IMR-90 (cell line): ENCODE results near the gene PAX5. TPM values are rescaled to one million over a fixed set of nuclear protein-coding genes. Genes with fewer than 3 reads are reported as not detected.

Source experiments
- ATAC-seq: fragments of 200-7000 bp; cut with Tn5 transposase; 2 replicates; pipeline ENCODE4 v1.9.1; 2020; ENCODE audit warnings: low read depth, mild to moderate bottlenecking, moderate library complexity
- BruUV-seq: library from RNA; stranded (reverse); fragments of 400-500 nt; replicated peaks from 2 replicates; lab custom pipeline; 2021; lab: Mats Ljungman, UMichigan
- CTCF ChIA-PET: fragments of 300-600 bp; formaldehyde crosslinking; extraction: SDS; loops from one replicate; lab custom pipeline; 2021; ENCODE audit warnings: antibody characterized with exemption; lab: Yijun Ruan, JAX
- POLR2A ChIA-PET: fragments of 300-600 bp; sonication (Branson Sonifier 250); formaldehyde crosslinking; loops from one replicate; lab custom pipeline; 2022; ENCODE audit warnings: antibody characterized with exemption; ENCODE audit not compliant: unreplicated experiment; lab: Charles Lee
- DNase-seq: peaks from one replicate; pipeline ENCODE4 v3.0.0; 2013
- H2AFZ ChIP-seq: replicated peaks from 2 replicates; pipeline ENCODE3; 2013; ENCODE audit warnings: low read length, mild to moderate bottlenecking; ENCODE audit not compliant: poor library complexity
- H2AK5ac ChIP-seq: 2 replicates; pipeline ENCODE4 v1.6.1; 2013; ENCODE audit warnings: low read depth, low read length, inconsistent platforms
- H2AK9ac ChIP-seq: replicated peaks from 2 replicates; pipeline ENCODE3; 2013; ENCODE audit warnings: mild to moderate bottlenecking, low read depth, low read length, moderate library complexity; ENCODE audit not compliant: poor library complexity
- H2BK120ac ChIP-seq: 2 replicates; pipeline ENCODE4 v1.6.1; 2013; ENCODE audit warnings: low read depth, low read length, inconsistent platforms
- H2BK15ac ChIP-seq: 3 replicates; pipeline ENCODE4 v1.6.1; 2013; ENCODE audit warnings: low read depth, low read length, inconsistent platforms
- H2BK20ac ChIP-seq: 2 replicates; pipeline ENCODE4 v1.6.1; 2013; ENCODE audit warnings: low read depth, mild to moderate bottlenecking, inconsistent platforms, low read length, moderate library complexity
- H2BK5ac ChIP-seq: 2 replicates; pipeline ENCODE4 v1.6.1; 2013; ENCODE audit warnings: mild to moderate bottlenecking, low read depth, low read length, inconsistent platforms; ENCODE audit not compliant: poor library complexity, severe bottlenecking
- H3K14ac ChIP-seq: replicated peaks from 2 replicates; pipeline ENCODE4 v1.6.1; 2013; ENCODE audit warnings: low read depth, low read length, inconsistent platforms
- H3K18ac ChIP-seq: 2 replicates; pipeline ENCODE4 v1.6.1; 2013; ENCODE audit warnings: low read depth, low read length, control low read depth
- H3K23ac ChIP-seq: 2 replicates; pipeline ENCODE4 v1.6.1; 2013; ENCODE audit warnings: low read depth, low read length, inconsistent platforms
- H3K27ac ChIP-seq: 2 replicates; pipeline ENCODE4 v1.5.1; 2013; ENCODE audit warnings: mild to moderate bottlenecking, control low read depth, low read length; ENCODE audit not compliant: insufficient read depth
- H3K27me3 ChIP-seq: 2 replicates; pipeline ENCODE4 v1.6.1; 2013; ENCODE audit warnings: low read length; ENCODE audit not compliant: control insufficient read depth, insufficient read depth
- H3K36me3 ChIP-seq: 2 replicates; pipeline ENCODE4 v1.6.1; 2013; ENCODE audit warnings: low read length, mixed read lengths; ENCODE audit not compliant: control insufficient read depth, insufficient read depth
- H3K4ac ChIP-seq: 2 replicates; pipeline ENCODE4 v1.6.1; 2013; ENCODE audit warnings: low read depth, low read length, inconsistent platforms
- H3K4me1 ChIP-seq: 2 replicates; pipeline ENCODE4 v1.6.1; 2013; ENCODE audit warnings: low read length, mixed read lengths; ENCODE audit not compliant: control insufficient read depth, insufficient read depth
- H3K4me2 ChIP-seq: 2 replicates; pipeline ENCODE4 v1.6.1; 2013; ENCODE audit warnings: low read depth, mild to moderate bottlenecking, control low read depth, low read length, moderate library complexity
- H3K4me3 ChIP-seq: 2 replicates; pipeline ENCODE4 v1.5.1; 2013; ENCODE audit warnings: low read depth, mild to moderate bottlenecking, control low read depth, low read length, moderate library complexity; ENCODE audit not compliant: insufficient read depth
- H3K56ac ChIP-seq: 2 replicates; pipeline ENCODE4 v1.6.1; 2013; ENCODE audit warnings: low read length, inconsistent platforms; ENCODE audit not compliant: insufficient read depth; ENCODE audit errors: extremely low read depth
- H3K79me1 ChIP-seq, 2 experiments: 2 replicates each; pipeline ENCODE4 v1.6.1; 2013; ENCODE audit warnings: low read length in 2 of 2, inconsistent platforms in 1 of 2, low read depth in 1 of 2
- H3K9ac ChIP-seq: 2 replicates; pipeline ENCODE4 v1.6.1; 2013; ENCODE audit warnings: low read depth, low read length, control low read depth
- H3K9me1 ChIP-seq: 2 replicates; pipeline ENCODE4 v1.6.1; 2013; ENCODE audit warnings: low read length, inconsistent platforms; ENCODE audit not compliant: insufficient read depth
- H3K9me3 ChIP-seq: 2 replicates; pipeline ENCODE4 v1.6.1; 2013; ENCODE audit warnings: low read length; ENCODE audit not compliant: control insufficient read depth, insufficient read depth
- H4K20me1 ChIP-seq: 2 replicates; pipeline ENCODE4 v1.6.1; 2013; ENCODE audit warnings: low read length, inconsistent platforms; ENCODE audit not compliant: insufficient read depth
- H4K5ac ChIP-seq: 2 replicates; pipeline ENCODE4 v1.6.1; 2013; ENCODE audit warnings: mild to moderate bottlenecking, low read depth, low read length, control low read depth
- H4K8ac ChIP-seq, 2 experiments: 2 replicates each; pipeline ENCODE4 v1.6.1; 2013; ENCODE audit warnings: low read depth in 2 of 2, low read length in 2 of 2, control low read depth in 1 of 2, inconsistent platforms in 1 of 2
- H4K91ac ChIP-seq: 2 replicates; pipeline ENCODE4 v1.6.1; 2013; ENCODE audit warnings: low read depth, low read length, inconsistent platforms; ENCODE audit not compliant: insufficient read depth
- BHLHE40 ChIP-seq: fragments of 150-350 bp; IDR thresholded peaks from 2 replicates; pipeline ENCODE4 v1.6.1; 2016; ENCODE audit warnings: mild to moderate bottlenecking, low read depth, low read length
- CHD1 ChIP-seq: IDR thresholded peaks from 2 replicates; pipeline ENCODE4 v1.6.1; 2012; ENCODE audit warnings: low read depth, low read length, improper control_type of control experiment
- ELK1 ChIP-seq: fragments of 150-350 bp; IDR thresholded peaks from 2 replicates; pipeline ENCODE4 v1.6.1; 2016; ENCODE audit warnings: low read depth, mild to moderate bottlenecking, low read length, moderate library complexity, borderline replicate concordance
- FOS ChIP-seq: fragments of 150-350 bp; IDR thresholded peaks from 2 replicates; pipeline ENCODE4 v1.6.1; 2016; ENCODE audit warnings: low read depth, low read length
- MAFK ChIP-seq: IDR thresholded peaks from 2 replicates; pipeline ENCODE4 v1.6.1; 2012; ENCODE audit warnings: low read depth, low read length, improper control_type of control experiment
- MAZ ChIP-seq: IDR thresholded peaks from 2 replicates; pipeline ENCODE4 v1.6.1; 2012; ENCODE audit warnings: low read depth, mild to moderate bottlenecking, low read length, improper control_type of control experiment, moderate library complexity, borderline replicate concordance
- MXI1 ChIP-seq: IDR thresholded peaks from 2 replicates; pipeline ENCODE4 v1.6.1; 2012; ENCODE audit warnings: low read depth, mild to moderate bottlenecking, low read length, moderate library complexity, borderline replicate concordance
- NFE2L2 ChIP-seq: fragments of 150-350 bp; IDR thresholded peaks from 2 replicates; pipeline ENCODE4 v1.6.1; 2016; ENCODE audit warnings: low read depth, mild to moderate bottlenecking, low read length
- RAD21 ChIP-seq: IDR thresholded peaks from 2 replicates; pipeline ENCODE4 v1.6.1; 2012; ENCODE audit warnings: low read length, improper control_type of control experiment
- RCOR1 ChIP-seq: IDR thresholded peaks from 2 replicates; pipeline ENCODE4 v1.6.1; 2012; ENCODE audit warnings: mild to moderate bottlenecking, low read length, improper control_type of control experiment; ENCODE audit not compliant: insufficient replicate concordance
- RFX5 ChIP-seq: IDR thresholded peaks from 2 replicates; pipeline ENCODE4 v1.8.0; 2012; ENCODE audit warnings: low read depth, mild to moderate bottlenecking, low read length, moderate library complexity
- SMC3 ChIP-seq: fragments of 150-350 bp; IDR thresholded peaks from 2 replicates; pipeline ENCODE4 v1.6.1; 2016; ENCODE audit warnings: low read depth, mild to moderate bottlenecking, antibody characterized with exemption, low read length, moderate library complexity
- whole genome bisulfite sequencing, 2 experiments: methylation state at CpG; one replicate each; pipeline versions ENCODE4 v1.1.5 to v1.1.7; 2013; ENCODE audit warnings: missing lambda C conversion rate in 2 of 2; ENCODE audit not compliant: insufficient read length in 1 of 2; ENCODE audit errors: extremely low coverage in 2 of 2; 5-methylcytosine and 5-hydroxymethylcytosine counted together
- dilution Hi-C: fragments of 300-500 bp; cut with HindIII; formaldehyde crosslinking; loops from one replicate; pipeline ENCODE4 v1.14.3; 2018; ENCODE audit warnings: low sequenced_read_pairs; ENCODE audit not compliant: unreplicated experiment
- in situ Hi-C: fragments of 300-500 bp; cut with MboI; formaldehyde crosslinking; loops from 3 replicates; pipeline ENCODE4 v1.14.3; 2019; ENCODE audit warnings: low sequenced_read_pairs, inconsistent platforms, mixed read lengths
- intact Hi-C: fragments of 100-400 bp; cut with micrococcal nuclease; formaldehyde crosslinking; loops from 2 replicates; pipeline ENCODE4 v1.10.0; 2022
- polyA plus RNA-seq, 3 experiments: library from polyadenylated mRNA; depleted of rRNA; stranded (reverse); fragments of >200 nt; gene quantifications; 2 replicates each; pipeline ENCODE4 v1.2.3, GENCODE V29; 2012; ENCODE audit warnings: low replicate concordance in 1 of 3
- total RNA-seq: library from RNA; depleted of rRNA; stranded (reverse); fragments of >200 nt; gene quantifications from 2 replicates; pipeline ENCODE4 v1.2.3, GENCODE V29; 2012
- TF ChIP-seq, protein P1 (sequence below): conservative IDR thresholded peaks from 2 replicates; pipeline ENCODE4 v1.5.1; 2012; ENCODE audit warnings: mild to moderate bottlenecking, low read depth, low read length, improper control_type of control experiment
- TF ChIP-seq, protein P2 (sequence below): fragments of 150-350 bp; IDR thresholded peaks from 2 replicates; pipeline ENCODE4 v1.6.1; 2017; ENCODE audit warnings: mild to moderate bottlenecking, antibody characterized with exemption, low read length, low read depth

The PAX5 gene
- total and polyA plus RNA-seq, 2 of the 4 experiments (the other 2 are of a cell fraction): not detected

DNA sequence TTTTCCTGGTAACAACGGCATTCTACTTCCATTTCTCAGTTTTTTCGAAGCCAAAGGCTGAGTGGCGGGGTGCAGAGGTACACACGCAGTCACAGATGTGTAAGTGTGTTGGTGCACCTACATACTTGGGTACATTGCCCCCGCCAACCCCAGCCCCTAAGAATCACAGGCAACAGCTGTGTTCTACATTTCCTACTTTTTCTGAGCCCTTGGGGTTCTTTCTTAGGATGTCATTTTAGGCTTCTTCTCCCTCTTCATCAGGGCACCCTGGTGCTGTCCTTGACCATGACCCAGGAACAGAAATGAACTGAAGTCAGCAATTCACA lies 104.8 kb downstream of the PAX5 start:
- in situ Hi-C loops: no loop called here
- WGBS, 2 experiments: no CpG with 5 or more reads among the region's 5 CpGs

More for the DNA sequence above, 104.8 kb downstream of the PAX5 start:
- no peak overlapping the region for H2AK5ac ChIP-seq
- H3K9me1 ChIP-seq: no peaks in the 10 kb centered on the region
- no peak overlapping the region for H2AFZ ChIP-seq
- no peak overlapping the region for H3K23ac ChIP-seq
- no peak overlapping the region for H2AK9ac ChIP-seq
- H4K5ac ChIP-seq: no peak overlapping the region
- ATAC-seq (no peak), DNase-seq (no peak)
- no peaks in the 10 kb centered on the region for H3K36me3 ChIP-seq
- H4K91ac ChIP-seq: no peak overlapping the region
- H2BK20ac ChIP-seq: no peak overlapping the region
- H2BK5ac ChIP-seq: no peak overlapping the region
- H2BK120ac ChIP-seq: no peak overlapping the region
- dilution Hi-C loops (no loop called here), intact Hi-C loops (no loop called here)
- no peak overlapping the region for H4K8ac ChIP-seq
- H3K27ac ChIP-seq: no peak overlapping the region
- CTCF ChIA-PET: no interaction called here
- no peak overlapping the region for H3K9ac ChIP-seq
- H3K14ac ChIP-seq: no peak overlapping the region
- no peaks in the 10 kb centered on the region for H3K9me3 ChIP-seq
- peaks cover 12% of the 10 kb centered on the region for H3K27me3 ChIP-seq
- no peak overlapping the region for H3K4me2 ChIP-seq
- H3K4ac ChIP-seq: no peak overlapping the region
- no peak overlapping the region for H3K18ac ChIP-seq
- no peaks in the 10 kb centered on the region for H3K4me1 ChIP-seq
- no peaks in the 10 kb centered on the region for H3K79me1 ChIP-seq
- POLR2A ChIA-PET: no interaction called here
- no peak overlapping the region for H3K56ac ChIP-seq
- no TSS peak for BruUV-seq
- no peak overlapping the region for H2BK15ac ChIP-seq
- no peak overlapping the region for H3K4me3 ChIP-seq
- no peaks in the 10 kb centered on the region for H4K20me1 ChIP-seq
- TF ChIP-seq NFE2L2 (no peak), MAFK (no peak), CHD1 (no peak), SMC3 (no peak), MAZ (no peak), BHLHE40 (no peak), MXI1 (no peak), RFX5 (no peak), RAD21 (no peak), ELK1 (no peak), FOS (no peak), RCOR1 (no peak)
- TF ChIP-seq, protein P1, sequence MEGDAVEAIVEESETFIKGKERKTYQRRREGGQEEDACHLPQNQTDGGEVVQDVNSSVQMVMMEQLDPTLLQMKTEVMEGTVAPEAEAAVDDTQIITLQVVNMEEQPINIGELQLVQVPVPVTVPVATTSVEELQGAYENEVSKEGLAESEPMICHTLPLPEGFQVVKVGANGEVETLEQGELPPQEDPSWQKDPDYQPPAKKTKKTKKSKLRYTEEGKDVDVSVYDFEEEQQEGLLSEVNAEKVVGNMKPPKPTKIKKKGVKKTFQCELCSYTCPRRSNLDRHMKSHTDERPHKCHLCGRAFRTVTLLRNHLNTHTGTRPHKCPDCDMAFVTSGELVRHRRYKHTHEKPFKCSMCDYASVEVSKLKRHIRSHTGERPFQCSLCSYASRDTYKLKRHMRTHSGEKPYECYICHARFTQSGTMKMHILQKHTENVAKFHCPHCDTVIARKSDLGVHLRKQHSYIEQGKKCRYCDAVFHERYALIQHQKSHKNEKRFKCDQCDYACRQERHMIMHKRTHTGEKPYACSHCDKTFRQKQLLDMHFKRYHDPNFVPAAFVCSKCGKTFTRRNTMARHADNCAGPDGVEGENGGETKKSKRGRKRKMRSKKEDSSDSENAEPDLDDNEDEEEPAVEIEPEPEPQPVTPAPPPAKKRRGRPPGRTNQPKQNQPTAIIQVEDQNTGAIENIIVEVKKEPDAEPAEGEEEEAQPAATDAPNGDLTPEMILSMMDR: no peak
- TF ChIP-seq, protein P2, sequence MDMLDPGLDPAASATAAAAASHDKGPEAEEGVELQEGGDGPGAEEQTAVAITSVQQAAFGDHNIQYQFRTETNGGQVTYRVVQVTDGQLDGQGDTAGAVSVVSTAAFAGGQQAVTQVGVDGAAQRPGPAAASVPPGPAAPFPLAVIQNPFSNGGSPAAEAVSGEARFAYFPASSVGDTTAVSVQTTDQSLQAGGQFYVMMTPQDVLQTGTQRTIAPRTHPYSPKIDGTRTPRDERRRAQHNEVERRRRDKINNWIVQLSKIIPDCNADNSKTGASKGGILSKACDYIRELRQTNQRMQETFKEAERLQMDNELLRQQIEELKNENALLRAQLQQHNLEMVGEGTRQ: no peak
